GM19023 (cell line): ENCODE results near the gene ARHGEF28.

Source experiments
- ATAC-seq: cut with Tn5 transposase; IDR thresholded peaks from one replicate; pipeline ENCODE4 v1.9.1; 2021; ENCODE audit warnings: mild to moderate bottlenecking, moderate library complexity; ENCODE audit not compliant: unreplicated experiment

Gene ARHGEF28

GRCh38 chr5:73810429-73810828 lies 184.4 kb downstream of the ARHGEF28 start:
- no peak for ATAC-seq

- ATAC-seq: no peak
Measured at GRCh38 chr5:73812457-73812856, 186.5 kb downstream of the ARHGEF28 start.

- no peak for ATAC-seq
Measured at GRCh38 chr5:73812962-73813588, 187.1 kb downstream of the ARHGEF28 start.

- no peak for ATAC-seq
Measured at GRCh38 chr5:73814233-73814846, 188.3 kb downstream of the ARHGEF28 start.

GRCh38 chr5:73815631-73816030 lies 189.6 kb downstream of the ARHGEF28 start:
- no peak for ATAC-seq

GRCh38 chr5:73816656-73817420 lies 190.8 kb downstream of the ARHGEF28 start:
- no peak for ATAC-seq

- ATAC-seq: no peak
Measured at GRCh38 chr5:73818357-73818756, 192.4 kb downstream of the ARHGEF28 start.

- no peak for ATAC-seq
Measured at GRCh38 chr5:73820326-73820725, 194.3 kb downstream of the ARHGEF28 start.

GRCh38 chr5:73821003-73821402 lies 195.0 kb downstream of the ARHGEF28 start:
- no peak for ATAC-seq

- no peak for ATAC-seq
Measured at GRCh38 chr5:73822278-73822988, 196.4 kb downstream of the ARHGEF28 start.

- ATAC-seq: no peak
Measured at GRCh38 chr5:73822989-73823339, 197.0 kb downstream of the ARHGEF28 start.

- no peak for ATAC-seq
Measured at GRCh38 chr5:73823508-73823925, 197.5 kb downstream of the ARHGEF28 start.

- no peak for ATAC-seq
Measured at GRCh38 chr5:73825199-73825598, 199.2 kb downstream of the ARHGEF28 start.

GRCh38 chr5:73825736-73826135 lies 199.7 kb downstream of the ARHGEF28 start:
- no peak for ATAC-seq

GRCh38 chr5:73826301-73827105 lies 200.5 kb downstream of the ARHGEF28 start:
- ATAC-seq: no peak

GRCh38 chr5:73827106-73827450 lies 201.1 kb downstream of the ARHGEF28 start:
- no peak for ATAC-seq

GRCh38 chr5:73828465-73828864 lies 202.5 kb downstream of the ARHGEF28 start:
- no peak for ATAC-seq

- no peak for ATAC-seq
Measured at GRCh38 chr5:73830646-73831045, 204.7 kb downstream of the ARHGEF28 start.

- no peak for ATAC-seq
Measured at GRCh38 chr5:73831066-73831465, 205.1 kb downstream of the ARHGEF28 start.

- ATAC-seq: no peak
Measured at GRCh38 chr5:73834693-73835092, 208.7 kb downstream of the ARHGEF28 start.

GRCh38 chr5:73835726-73836125 lies 209.7 kb downstream of the ARHGEF28 start:
- no peak for ATAC-seq
